Smooth muscle cell (in vitro differentiated cells): ENCODE data around the gene C1orf52. TPM values are rescaled to one million over a fixed set of nuclear protein-coding genes. Genes with fewer than 3 reads are reported as not detected.

Experiments used
- DNase-seq: peaks from one replicate; lab custom pipeline; 2025; ENCODE audit not compliant: unreplicated experiment; lab: John Stamatoyannopoulos, UW
- H2AFZ ChIP-seq: fragments of 200-600 bp; sonication (generic); 2 replicates; pipeline ENCODE4 v1.6.0; 2016; ENCODE audit warnings: antibody characterized with exemption, low read depth, mild to moderate bottlenecking
- H3F3A ChIP-seq: fragments of 200-600 bp; sonication (generic); 2 replicates; pipeline ENCODE4 v1.6.0; 2017; ENCODE audit warnings: antibody characterized with exemption, low read depth
- H3K27ac ChIP-seq: fragments of 200-600 bp; sonication (generic); 2 replicates; pipeline ENCODE4 v1.5.1; 2016; ENCODE audit warnings: low read depth, mild to moderate bottlenecking
- H3K27me3 ChIP-seq: fragments of 200-600 bp; sonication (generic); 2 replicates; pipeline ENCODE4 v1.6.1; 2016; ENCODE audit warnings: low read depth, mild to moderate bottlenecking
- H3K36me3 ChIP-seq: fragments of 200-600 bp; sonication (generic); 2 replicates; pipeline ENCODE4 v1.5.1; 2016; ENCODE audit warnings: low read depth
- H3K4me1 ChIP-seq: fragments of 200-600 bp; sonication (generic); 2 replicates; pipeline ENCODE4 v1.5.1; 2016; ENCODE audit warnings: low read depth
- H3K4me2 ChIP-seq: fragments of 200-600 bp; sonication (generic); 2 replicates; pipeline ENCODE4 v1.6.0; 2016; ENCODE audit warnings: mild to moderate bottlenecking
- H3K4me3 ChIP-seq: fragments of 200-600 bp; sonication (generic); 2 replicates; pipeline ENCODE4 v1.5.1; 2016; ENCODE audit warnings: mild to moderate bottlenecking
- H3K79me2 ChIP-seq: fragments of 200-600 bp; sonication (generic); 2 replicates; pipeline ENCODE4 v1.6.0; 2016; ENCODE audit warnings: low read depth, mild to moderate bottlenecking
- H3K9ac ChIP-seq: fragments of 200-600 bp; sonication (generic); 2 replicates; pipeline ENCODE4 v1.6.0; 2016; ENCODE audit warnings: low read depth
- H3K9me3 ChIP-seq: fragments of 200-600 bp; sonication (generic); replicated peaks from 2 replicates; pipeline ENCODE4 v1.5.1; 2016; ENCODE audit warnings: low read depth
- H4K20me1 ChIP-seq: fragments of 200-600 bp; sonication (generic); 2 replicates; pipeline ENCODE4 v1.6.0; 2016; ENCODE audit warnings: low read depth
- WGBS: methylation state at CpG from one replicate; pipeline ENCODE4 v1.1.7; 2016; ENCODE audit warnings: low lambda C conversion rate; 5-methylcytosine and 5-hydroxymethylcytosine counted together
- polyA plus RNA-seq: library from polyadenylated mRNA; unstranded; fragments of >200 nt; fragmentation: Nextera tagmentation; extraction: Ambion mirVana; gene quantifications from 2 replicates; pipeline ENCODE4 v1.2.1, GENCODE V29; 2016
- total RNA-seq: library from RNA; depleted of rRNA; stranded (reverse); fragments of >200 nt; gene quantifications from 2 replicates; pipeline ENCODE4 v1.2.3, GENCODE V29; 2014
- TF ChIP-seq, protein P1 (sequence below): fragments of 200-600 bp; sonication (generic); IDR thresholded peaks from 2 replicates; pipeline ENCODE4 v1.5.1; 2017; ENCODE audit warnings: borderline replicate concordance, mild to moderate bottlenecking, antibody characterized with exemption; ENCODE audit not compliant: insufficient read depth, poor library complexity, severe bottlenecking

C1orf52 gene
- total and polyA plus RNA-seq, 2 experiments from 2014 or later: 39.4 to 46.4 TPM

DNA sequence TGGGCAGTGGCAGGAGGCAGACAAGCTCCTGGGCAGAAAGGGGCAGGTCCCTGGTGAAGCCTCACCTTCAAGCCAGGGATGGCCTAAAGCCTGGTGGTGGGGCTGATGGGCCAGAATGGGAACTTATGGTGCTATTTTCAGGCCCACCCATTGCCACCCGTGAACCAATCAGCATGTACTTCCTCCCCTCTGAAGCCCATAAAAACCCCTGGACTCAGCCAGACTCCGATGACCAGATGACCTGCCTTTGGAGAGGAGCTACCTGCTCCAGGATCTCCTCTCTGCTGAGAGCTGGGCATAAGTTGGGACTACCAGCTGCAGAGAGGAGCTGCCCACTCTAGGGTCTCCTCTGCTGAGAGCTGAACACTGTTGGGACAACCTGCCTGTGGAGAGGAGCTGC lies 24.7 kb upstream of the C1orf52 start:
- Histone ChIP-seq H4K20me1 (no peaks in the 10 kb centered on the region), H3K36me3 (no peaks in the 10 kb centered on the region), H3K4me1 (no peaks in the 10 kb centered on the region), H3K4me3 (no peak overlapping the region), H3F3A (no peaks in the 10 kb centered on the region), H2AFZ (no peak overlapping the region), H3K9me3 (no peaks in the 10 kb centered on the region), H3K27me3 (no peaks in the 10 kb centered on the region), H3K27ac (no peak overlapping the region), H3K79me2 (no peaks in the 10 kb centered on the region), H3K9ac (no peak overlapping the region), H3K4me2 (no peak overlapping the region)
- DNase-seq: no peak
- TF ChIP-seq, protein P1, sequence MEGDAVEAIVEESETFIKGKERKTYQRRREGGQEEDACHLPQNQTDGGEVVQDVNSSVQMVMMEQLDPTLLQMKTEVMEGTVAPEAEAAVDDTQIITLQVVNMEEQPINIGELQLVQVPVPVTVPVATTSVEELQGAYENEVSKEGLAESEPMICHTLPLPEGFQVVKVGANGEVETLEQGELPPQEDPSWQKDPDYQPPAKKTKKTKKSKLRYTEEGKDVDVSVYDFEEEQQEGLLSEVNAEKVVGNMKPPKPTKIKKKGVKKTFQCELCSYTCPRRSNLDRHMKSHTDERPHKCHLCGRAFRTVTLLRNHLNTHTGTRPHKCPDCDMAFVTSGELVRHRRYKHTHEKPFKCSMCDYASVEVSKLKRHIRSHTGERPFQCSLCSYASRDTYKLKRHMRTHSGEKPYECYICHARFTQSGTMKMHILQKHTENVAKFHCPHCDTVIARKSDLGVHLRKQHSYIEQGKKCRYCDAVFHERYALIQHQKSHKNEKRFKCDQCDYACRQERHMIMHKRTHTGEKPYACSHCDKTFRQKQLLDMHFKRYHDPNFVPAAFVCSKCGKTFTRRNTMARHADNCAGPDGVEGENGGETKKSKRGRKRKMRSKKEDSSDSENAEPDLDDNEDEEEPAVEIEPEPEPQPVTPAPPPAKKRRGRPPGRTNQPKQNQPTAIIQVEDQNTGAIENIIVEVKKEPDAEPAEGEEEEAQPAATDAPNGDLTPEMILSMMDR: no peak
- 94% methylated on average over 2 of the region's 2 CpGs for WGBS

DNA sequence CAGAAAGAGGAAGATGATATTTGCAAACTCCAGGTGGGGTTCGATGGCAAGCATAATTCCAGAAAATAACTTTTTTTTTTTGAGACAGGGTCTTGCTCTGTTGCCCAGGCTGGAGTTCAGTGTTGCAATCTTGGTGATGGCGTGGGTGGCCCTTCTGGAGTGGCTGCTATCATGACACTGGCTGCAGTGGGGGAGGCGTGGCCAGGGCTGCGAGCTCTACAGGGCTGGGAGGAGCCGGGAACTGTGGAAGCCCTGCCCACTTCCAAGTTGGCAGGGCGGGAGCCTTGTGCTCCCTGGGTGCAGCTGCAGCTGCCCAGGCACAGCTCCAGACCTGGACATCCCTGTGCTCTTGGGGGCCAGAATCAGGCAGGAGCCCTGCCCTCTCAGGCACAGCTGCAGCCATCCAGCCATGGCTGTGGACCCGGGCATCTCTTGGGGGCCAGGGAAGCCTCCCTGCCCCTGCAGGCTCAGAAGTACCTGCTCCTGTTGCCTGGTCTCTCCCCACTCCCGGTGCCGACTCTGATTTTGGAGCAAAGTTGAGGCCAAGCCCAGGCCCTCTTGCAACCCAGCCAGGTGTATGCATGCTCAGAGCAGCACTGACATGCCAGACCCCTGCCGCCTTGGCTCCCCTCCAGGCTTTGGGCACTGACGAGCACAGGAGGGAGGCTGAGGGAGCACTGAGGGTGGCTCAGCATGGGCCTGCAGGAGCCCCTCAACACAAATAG lies 24.2 kb upstream of the C1orf52 start:
- H3K27ac ChIP-seq: no peak overlapping the region
- H3K27me3 ChIP-seq: no peaks in the 10 kb centered on the region
- H4K20me1 ChIP-seq: no peaks in the 10 kb centered on the region
- no peak overlapping the region for H3K9ac ChIP-seq
- H3K4me3 ChIP-seq: no peak overlapping the region
- no peak for DNase-seq
- H3K79me2 ChIP-seq: no peaks in the 10 kb centered on the region
- H3K4me1 ChIP-seq: no peaks in the 10 kb centered on the region
- TF ChIP-seq, protein P1: no peak
- H3F3A ChIP-seq: peaks cover 1% of the 10 kb centered on the region
- no peaks in the 10 kb centered on the region for H3K36me3 ChIP-seq
- WGBS: 86% methylated on average over 11 of the region's 11 CpGs
- H3K9me3 ChIP-seq: no peaks in the 10 kb centered on the region
- no peak overlapping the region for H3K4me2 ChIP-seq
- H2AFZ ChIP-seq: no peak overlapping the region

DNA sequence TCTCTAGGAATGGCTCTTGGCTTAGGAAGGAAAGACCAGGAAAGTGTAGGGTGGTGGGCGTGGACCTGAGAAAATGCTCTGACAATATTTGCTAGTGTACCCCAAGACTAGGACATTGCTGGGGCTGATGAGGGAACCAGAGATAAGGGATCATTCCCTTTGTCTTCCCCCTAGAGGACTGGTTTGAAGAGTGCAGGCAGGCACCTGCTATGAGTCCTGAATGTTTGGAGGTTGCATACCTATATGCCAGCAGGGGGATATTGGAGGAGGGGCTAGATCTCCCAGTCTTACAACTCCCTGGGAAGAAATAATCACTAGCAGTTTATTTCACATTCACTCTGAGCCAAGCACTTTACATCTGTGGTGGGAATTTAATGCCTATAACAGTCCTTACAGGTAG lies 23.0 kb upstream of the C1orf52 start:
- Histone ChIP-seq H3K4me1 (no peaks in the 10 kb centered on the region), H3K9ac (no peak overlapping the region), H3K27me3 (no peaks in the 10 kb centered on the region), H4K20me1 (no peaks in the 10 kb centered on the region), H3K36me3 (no peaks in the 10 kb centered on the region), H3K79me2 (no peaks in the 10 kb centered on the region), H2AFZ (no peak overlapping the region), H3K27ac (no peak overlapping the region), H3K9me3 (no peaks in the 10 kb centered on the region), H3K4me3 (no peak overlapping the region), H3K4me2 (no peak overlapping the region), H3F3A (peaks cover 12% of the 10 kb centered on the region)
- 68% methylated on average over 1 of the region's 1 CpG for WGBS
- TF ChIP-seq, protein P1: no peak
- no peak for DNase-seq

DNA sequence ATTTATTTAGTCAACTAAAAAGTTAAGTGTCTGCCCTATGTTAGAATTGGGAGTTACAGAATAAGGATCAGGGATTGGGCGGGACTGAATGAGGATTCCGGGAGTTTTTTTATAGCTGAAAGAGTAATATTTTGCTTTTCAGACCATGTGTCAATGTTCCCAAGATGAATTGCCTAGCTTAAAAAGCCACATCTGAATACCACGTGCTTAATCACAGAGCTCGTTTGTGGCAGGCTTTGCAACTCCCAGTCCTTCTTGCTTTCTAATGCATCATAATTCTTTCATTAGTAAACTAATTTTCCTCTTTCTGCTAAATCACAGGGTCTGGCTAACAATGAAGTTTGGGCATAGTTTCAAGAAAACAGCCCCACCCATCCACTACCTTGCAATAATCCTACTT lies 21.2 kb upstream of the C1orf52 start:
- Histone ChIP-seq H3K36me3 (no peaks in the 10 kb centered on the region), H3K9me3 (no peaks in the 10 kb centered on the region), H3K4me3 (no peak overlapping the region), H3K4me2 (no peak overlapping the region), H3K27me3 (no peaks in the 10 kb centered on the region), H3K79me2 (peaks cover 2% of the 10 kb centered on the region), H3K27ac (no peak overlapping the region), H4K20me1 (no peaks in the 10 kb centered on the region), H2AFZ (no peak overlapping the region), H3F3A (peaks cover 15% of the 10 kb centered on the region), H3K9ac (no peak overlapping the region), H3K4me1 (no peaks in the 10 kb centered on the region)
- DNase-seq: no peak
- 84% methylated on average over 4 of the region's 4 CpGs for WGBS
- TF ChIP-seq, protein P1: no peak
